ENCODE measurements around the gene TUBGCP2.

DNA sequence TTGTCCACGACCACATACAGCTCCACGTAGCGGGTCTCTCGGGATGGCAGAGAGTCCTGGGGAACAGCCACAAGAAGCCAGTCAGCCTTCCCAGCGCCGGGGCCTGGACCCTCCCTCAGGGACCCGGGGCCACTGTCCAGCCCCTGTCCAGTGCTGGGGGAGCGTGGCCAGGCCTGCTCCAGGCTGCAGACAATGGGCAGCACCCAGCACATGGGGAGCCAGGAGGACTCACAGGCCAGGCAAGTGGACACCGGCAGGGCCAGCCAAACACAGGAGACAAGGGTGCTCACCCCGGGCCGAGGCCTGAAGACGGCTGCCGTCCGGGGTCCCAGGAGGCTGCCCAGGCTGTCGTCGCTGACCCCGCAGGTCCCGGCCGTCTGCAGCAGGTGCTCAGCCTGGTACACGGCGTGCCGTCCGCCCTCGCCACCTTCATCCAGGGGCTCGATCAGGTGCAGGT lies 35.7 kb downstream of the TUBGCP2 start:
- no peak for TF ChIP-seq CTCF (IDR thresholded peaks at IDR 0.05)
- TF ChIP-seq POLR2A (IDR thresholded peaks at IDR 0.05): no peak
